Esophagus squamous epithelium (tissue), 4 donors: ENCODE measurements around the gene CNOT2.

Source experiments
- POLR2A ChIP-seq, 4 donors: fragments of 450-650 bp; IDR thresholded peaks; one replicate each; pipeline ENCODE4 v1.6.1; 2017; ENCODE audit warnings: antibody characterized with exemption in 4 of 4, mild to moderate bottlenecking in 4 of 4, moderate library complexity in 3 of 4
- TF ChIP-seq, protein P1 (sequence below), 6 experiments: fragments of 450-650 bp in 4 of 6; fragments of 200-600 bp in 2 of 6; sonication (generic) in 2 of 6; IDR thresholded peaks; one replicate each; pipeline ENCODE4 v1.5.1; 2016 to 2019; ENCODE audit warnings: antibody characterized with exemption in 6 of 6, mild to moderate bottlenecking in 4 of 6, moderate library complexity in 4 of 6

DNA sequence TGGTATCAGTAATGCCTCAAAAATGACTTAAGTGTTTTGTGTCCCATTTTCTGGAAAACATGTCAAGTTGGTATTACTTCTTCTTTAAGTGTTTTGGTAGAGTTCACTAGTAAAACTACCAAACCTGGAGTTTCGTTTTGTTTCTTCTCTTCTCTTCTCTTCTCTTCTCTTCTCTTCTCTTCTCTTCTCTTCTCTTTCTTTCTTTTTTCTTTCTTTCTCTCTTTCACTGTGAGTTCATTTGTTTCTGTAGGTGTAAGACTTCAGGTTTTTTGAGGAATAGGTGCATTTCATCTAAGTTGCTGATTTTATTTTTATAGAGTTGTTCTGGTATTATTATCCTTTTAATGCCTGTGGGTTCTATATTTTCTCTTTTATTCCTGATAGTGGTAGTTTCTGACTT lies 21.9 kb downstream of the CNOT2 start:
- TF ChIP-seq, protein P1, sequence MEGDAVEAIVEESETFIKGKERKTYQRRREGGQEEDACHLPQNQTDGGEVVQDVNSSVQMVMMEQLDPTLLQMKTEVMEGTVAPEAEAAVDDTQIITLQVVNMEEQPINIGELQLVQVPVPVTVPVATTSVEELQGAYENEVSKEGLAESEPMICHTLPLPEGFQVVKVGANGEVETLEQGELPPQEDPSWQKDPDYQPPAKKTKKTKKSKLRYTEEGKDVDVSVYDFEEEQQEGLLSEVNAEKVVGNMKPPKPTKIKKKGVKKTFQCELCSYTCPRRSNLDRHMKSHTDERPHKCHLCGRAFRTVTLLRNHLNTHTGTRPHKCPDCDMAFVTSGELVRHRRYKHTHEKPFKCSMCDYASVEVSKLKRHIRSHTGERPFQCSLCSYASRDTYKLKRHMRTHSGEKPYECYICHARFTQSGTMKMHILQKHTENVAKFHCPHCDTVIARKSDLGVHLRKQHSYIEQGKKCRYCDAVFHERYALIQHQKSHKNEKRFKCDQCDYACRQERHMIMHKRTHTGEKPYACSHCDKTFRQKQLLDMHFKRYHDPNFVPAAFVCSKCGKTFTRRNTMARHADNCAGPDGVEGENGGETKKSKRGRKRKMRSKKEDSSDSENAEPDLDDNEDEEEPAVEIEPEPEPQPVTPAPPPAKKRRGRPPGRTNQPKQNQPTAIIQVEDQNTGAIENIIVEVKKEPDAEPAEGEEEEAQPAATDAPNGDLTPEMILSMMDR (IDR thresholded peaks at IDR 0.05): no peak
- no peak for TF ChIP-seq POLR2A (IDR thresholded peaks at IDR 0.05)
